ENCODE results near the gene CDC42SE1. TPM values are rescaled to one million over a fixed set of nuclear protein-coding genes. Genes with fewer than 3 reads are reported as not detected.
A peak's percentile ranks its signal among the peaks of the same experiment; 100 is the strongest.

CDC42SE1 gene
- total RNA-seq, 4 donors from 2014 or later = 51.2 to 56.0 (median 54.4) TPM

DNA sequence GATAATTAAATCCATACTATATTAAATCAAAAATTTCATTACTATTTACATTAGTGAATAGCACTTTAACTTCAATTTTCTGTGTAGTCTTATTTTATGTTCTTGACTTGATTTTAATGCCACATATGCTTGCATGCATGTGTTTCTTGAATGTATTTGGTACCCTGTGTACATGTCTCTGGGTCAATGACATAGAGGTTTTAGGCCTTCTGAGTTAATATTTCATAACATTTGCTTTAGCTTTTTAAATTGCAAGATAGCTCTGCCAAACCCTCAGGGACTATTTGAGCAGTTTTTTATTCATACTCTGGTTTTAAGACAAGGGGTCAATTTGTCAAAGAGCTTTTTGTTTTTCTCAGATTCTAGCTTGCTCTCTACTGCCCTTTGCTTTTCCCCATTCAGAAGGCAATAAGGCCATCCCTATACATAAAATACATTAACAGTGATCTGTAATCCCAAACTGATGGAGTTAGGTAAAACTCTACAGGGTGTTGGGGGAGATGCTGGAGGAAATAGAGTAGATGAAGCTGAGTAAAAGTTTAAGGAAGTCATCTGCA lies 5.7 kb upstream of the CDC42SE1 start:
- no peaks in the 10 kb centered on the region for H3K36me3 ChIP-seq
- no peak overlapping the region for H3K4me3 ChIP-seq
- H3K27ac ChIP-seq = no peak overlapping the region
- no peak for TF ChIP-seq POLR2A (IDR thresholded peaks at IDR 0.05)
- TF ChIP-seq, protein P1, sequence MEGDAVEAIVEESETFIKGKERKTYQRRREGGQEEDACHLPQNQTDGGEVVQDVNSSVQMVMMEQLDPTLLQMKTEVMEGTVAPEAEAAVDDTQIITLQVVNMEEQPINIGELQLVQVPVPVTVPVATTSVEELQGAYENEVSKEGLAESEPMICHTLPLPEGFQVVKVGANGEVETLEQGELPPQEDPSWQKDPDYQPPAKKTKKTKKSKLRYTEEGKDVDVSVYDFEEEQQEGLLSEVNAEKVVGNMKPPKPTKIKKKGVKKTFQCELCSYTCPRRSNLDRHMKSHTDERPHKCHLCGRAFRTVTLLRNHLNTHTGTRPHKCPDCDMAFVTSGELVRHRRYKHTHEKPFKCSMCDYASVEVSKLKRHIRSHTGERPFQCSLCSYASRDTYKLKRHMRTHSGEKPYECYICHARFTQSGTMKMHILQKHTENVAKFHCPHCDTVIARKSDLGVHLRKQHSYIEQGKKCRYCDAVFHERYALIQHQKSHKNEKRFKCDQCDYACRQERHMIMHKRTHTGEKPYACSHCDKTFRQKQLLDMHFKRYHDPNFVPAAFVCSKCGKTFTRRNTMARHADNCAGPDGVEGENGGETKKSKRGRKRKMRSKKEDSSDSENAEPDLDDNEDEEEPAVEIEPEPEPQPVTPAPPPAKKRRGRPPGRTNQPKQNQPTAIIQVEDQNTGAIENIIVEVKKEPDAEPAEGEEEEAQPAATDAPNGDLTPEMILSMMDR (IDR thresholded peaks at IDR 0.05) = no peak
- no peak for TF ChIP-seq EP300 (IDR thresholded peaks at IDR 0.05)
- no peak for TF ChIP-seq POLR2AphosphoS5 (IDR thresholded peaks at IDR 0.05)
- H3K9me3 ChIP-seq = no peaks in the 10 kb centered on the region
- no peak for ATAC-seq
- H3K4me1 ChIP-seq = peaks cover 0 to 17% (median 0%) of the 10 kb centered on the region in 3 donors
- H3K27me3 ChIP-seq = no peaks in the 10 kb centered on the region

DNA sequence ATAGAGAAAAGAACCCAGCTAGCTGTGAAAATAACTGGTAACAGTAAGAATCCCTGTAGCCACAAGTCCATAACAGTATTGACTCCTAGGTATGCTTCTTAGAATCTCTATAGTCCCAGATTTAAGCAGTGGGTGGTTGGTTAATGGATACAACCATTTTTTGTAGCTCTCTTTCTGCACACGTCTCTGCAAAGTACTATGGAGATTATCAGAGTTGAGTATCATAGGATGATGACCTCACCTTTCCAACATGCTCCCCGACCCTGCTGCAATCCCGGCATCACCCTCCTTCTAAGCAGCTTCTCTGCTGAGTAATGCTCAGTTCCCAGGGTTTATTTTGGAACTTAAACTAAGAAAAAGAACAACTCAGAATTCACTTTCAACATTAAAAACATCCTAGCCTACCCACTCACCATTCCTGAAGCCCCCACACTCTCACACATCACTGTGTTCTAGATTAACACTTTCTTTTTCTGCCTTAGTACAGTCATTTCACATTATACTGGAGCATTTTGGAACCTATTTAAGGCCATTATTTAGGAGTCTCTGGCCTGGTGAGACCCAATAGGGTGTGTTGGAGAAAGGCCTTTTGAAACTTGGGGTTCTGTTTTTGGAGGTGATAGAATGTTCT lies 3.4 kb upstream of the CDC42SE1 start:
- Histone ChIP-seq H3K27ac (no peak overlapping the region), H3K4me1 (peaks cover 0 to 24% (median 4%) of the 10 kb centered on the region in 3 donors), H3K27me3 (no peaks in the 10 kb centered on the region), H3K4me3 (no peak overlapping the region), H3K9me3 (no peaks in the 10 kb centered on the region), H3K36me3 (no peaks in the 10 kb centered on the region)
- 57 to 58% methylated on average over 2 to 3 of the region's 3 CpGs for WGBS, 2 donors (ENCODE audit: low coverage in 1 of 2)
- no peak for ATAC-seq
- TF ChIP-seq POLR2A (IDR thresholded peaks at IDR 0.05) = no peak
- TF ChIP-seq EP300 (IDR thresholded peaks at IDR 0.05) = no peak
- TF ChIP-seq, protein P1 (IDR thresholded peaks at IDR 0.05) = no peak
- TF ChIP-seq POLR2AphosphoS5 (IDR thresholded peaks at IDR 0.05) = no peak

DNA sequence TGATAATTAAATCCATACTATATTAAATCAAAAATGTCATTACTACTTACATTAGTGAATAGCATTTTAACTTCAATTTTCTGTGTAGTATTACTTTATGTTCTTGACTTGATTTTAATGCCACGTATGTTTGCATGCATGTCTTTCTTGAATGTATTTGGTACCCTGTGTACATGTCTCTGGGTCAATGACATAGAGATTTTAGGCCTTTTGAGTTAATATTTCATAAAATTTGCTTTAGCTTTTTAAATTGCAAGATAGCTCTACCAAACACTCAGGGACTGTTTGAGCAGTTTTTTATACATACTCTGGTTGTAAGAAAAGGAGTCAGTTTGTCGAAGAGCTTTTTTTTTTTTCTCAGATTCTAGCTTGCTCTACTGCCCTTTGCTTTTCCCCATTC lies 2.3 kb upstream of the CDC42SE1 start:
- Histone ChIP-seq H3K27me3 (no peaks in the 10 kb centered on the region), H3K9me3 (no peaks in the 10 kb centered on the region), H3K4me3 (no peak overlapping the region), H3K36me3 (no peaks in the 10 kb centered on the region), H3K27ac (no peak overlapping the region), H3K4me1 (peaks cover 0 to 35% (median 11%) of the 10 kb centered on the region in 3 donors)
- ATAC-seq = no peak
- WGBS, 2 donors (ENCODE audit: low coverage in 1 of 2) = 46 to 76% methylated on average over 2 of the region's 2 CpGs
- no peak for TF ChIP-seq POLR2AphosphoS5 (IDR thresholded peaks at IDR 0.05)

DNA sequence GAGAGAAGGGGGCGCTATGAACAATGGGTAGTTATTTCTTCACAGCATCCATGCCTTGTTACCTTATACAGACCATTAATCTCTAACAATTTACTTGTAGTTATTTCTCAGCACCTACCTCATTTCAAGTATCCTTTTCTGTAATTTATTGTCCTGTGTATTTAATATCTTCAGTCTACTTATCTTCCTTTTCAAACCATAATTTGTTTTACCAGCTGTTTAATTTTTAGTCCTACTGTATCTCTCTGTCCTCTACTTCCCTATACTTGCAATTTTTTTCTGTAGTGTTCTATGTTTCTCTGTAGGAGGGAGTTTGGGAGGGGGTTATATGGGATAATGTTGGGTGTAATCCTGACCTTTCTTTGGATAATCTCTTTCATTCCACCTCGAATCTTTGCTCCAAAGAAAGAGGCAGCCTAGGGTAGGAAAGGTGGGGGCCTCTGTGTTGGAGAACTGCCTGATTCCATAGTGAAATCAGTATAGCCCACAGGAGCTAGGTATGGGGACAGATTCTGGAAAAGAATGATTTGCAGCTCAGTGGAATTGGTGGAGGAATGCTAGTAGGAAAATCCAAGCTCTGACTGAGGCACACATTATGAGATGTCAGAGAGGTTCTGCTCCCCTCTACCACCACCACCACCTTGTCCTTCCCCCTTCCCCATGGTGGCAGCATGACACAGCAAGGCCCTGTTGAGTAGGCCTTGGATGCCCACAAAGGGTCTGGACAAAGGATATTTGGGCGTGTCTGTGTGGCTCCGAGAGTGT lies 1.4 kb upstream of the CDC42SE1 start:
- peaks cover 0 to 9% of the 10 kb centered on the region in 2 donors for H3K36me3 ChIP-seq
- H3K9me3 ChIP-seq = no peaks in the 10 kb centered on the region
- peak overlapping the region; percentile 90 to 95 for H3K4me3 ChIP-seq
- peaks cover 0 to 44% (median 13%) of the 10 kb centered on the region in 3 donors for H3K4me1 ChIP-seq
- 49 to 58% methylated on average over 4 of the region's 4 CpGs for WGBS, 2 donors (ENCODE audit: low coverage in 1 of 2)
- TF ChIP-seq POLR2AphosphoS5 (IDR thresholded peaks at IDR 0.05) = no peak
- no peak for TF ChIP-seq EP300 (IDR thresholded peaks at IDR 0.05)
- TF ChIP-seq, protein P1 (IDR thresholded peaks at IDR 0.05) = no peak
- no peak for TF ChIP-seq POLR2A (IDR thresholded peaks at IDR 0.05)
- no peaks in the 10 kb centered on the region for H3K27me3 ChIP-seq
- ATAC-seq = no peak
- peak overlapping the region in 3 of 4 donors; percentile 93 to 95 (median 94) for H3K27ac ChIP-seq

GRCh38 chr1:151060007-151060656 lies 710 bp upstream of the CDC42SE1 start, which contains the start of gene MLLT11:
Gene MLLT11 (plus strand): TSS chr1:151060397. CDS start chr1:151067225, 6,828 bp downstream.
- WGBS, 2 donors (ENCODE audit: low coverage in 1 of 2) = 2 to 4% methylated on average over 9 to 14 of the region's 15 CpGs
- TF ChIP-seq POLR2A (IDR thresholded peaks at IDR 0.05) = no peak
- TF ChIP-seq POLR2AphosphoS5 (IDR thresholded peaks at IDR 0.05) = peak; percentile 30
- Histone ChIP-seq H3K9me3 (no peaks in the 10 kb centered on the region), H3K36me3 (peaks cover 0 to 16% of the 10 kb centered on the region in 2 donors), H3K27me3 (no peaks in the 10 kb centered on the region), H3K4me3 (peak within 1 kb of the TSS; percentile 90 to 95), H3K27ac (peak within 1 kb of the TSS; percentile 76 to 95 (median 94)), H3K4me1 (peaks cover 0 to 51% (median 13%) of the 10 kb centered on the region in 3 donors)
- peak; percentile 44 for ATAC-seq
